ENCODE data around the gene CD28. TPM values are rescaled to one million over a fixed set of nuclear protein-coding genes. Genes with fewer than 3 reads are reported as not detected.

Gene CD28
- total and polyA plus RNA-seq, 2 donors from 2014 or later, result 0.37 to 4.7 TPM

GRCh38 chr2:203756161-203756560, 49.7 kb downstream of the CD28 start:
- FAIRE-seq (no peak), DNase-seq (no peak)
- H3K27ac ChIP-seq (ENCODE audit: low read depth in 2 of 2, low read length in 2 of 2), result no peak overlapping the region
- H3K9ac ChIP-seq (ENCODE audit: low read length in 3 of 3), result no peak overlapping the region
- no peak overlapping the region for H3K4me3 ChIP-seq (ENCODE audit: low read length in 3 of 3)
- H3K4me1 ChIP-seq (ENCODE audit: control insufficient read depth in 2 of 3, insufficient read depth in 2 of 3, low read depth in 1 of 3, low read length in 3 of 3), result no peaks in the 10 kb centered on the region
- peaks cover 0 to 9% (median 4%) of the 10 kb centered on the region in 3 donors for H3K9me3 ChIP-seq (ENCODE audit: control insufficient read depth in 2 of 3, insufficient read depth in 1 of 3, low read length in 3 of 3)
- H3K36me3 ChIP-seq (ENCODE audit: control insufficient read depth in 2 of 3, insufficient read depth in 3 of 3, low read length in 3 of 3), result no peaks in the 10 kb centered on the region
- intact Hi-C loops (cut with DNase I), result no loop called here
- no peaks in the 10 kb centered on the region for H3K27me3 ChIP-seq (ENCODE audit: control insufficient read depth, insufficient read depth, low read length)
- no peak for TF ChIP-seq CTCF (IDR thresholded peaks at IDR 0.05; ENCODE audit: borderline replicate concordance, extremely low read depth, insufficient read depth)

GRCh38 chr2:203758841-203759689, 52.6 kb downstream of the CD28 start:
- peaks cover 0 to 9% (median 4%) of the 10 kb centered on the region in 3 donors for H3K9me3 ChIP-seq (ENCODE audit: control insufficient read depth in 2 of 3, insufficient read depth in 1 of 3, low read length in 3 of 3)
- no peak for TF ChIP-seq CTCF (IDR thresholded peaks at IDR 0.05; ENCODE audit: borderline replicate concordance, extremely low read depth, insufficient read depth)
- H3K27me3 ChIP-seq (ENCODE audit: control insufficient read depth, insufficient read depth, low read length), result no peaks in the 10 kb centered on the region
- H3K36me3 ChIP-seq (ENCODE audit: control insufficient read depth in 2 of 3, insufficient read depth in 3 of 3, low read length in 3 of 3), result no peaks in the 10 kb centered on the region
- H3K9ac ChIP-seq (ENCODE audit: low read length in 3 of 3), result no peak overlapping the region
- intact Hi-C loops (cut with DNase I), result no loop called here
- DNase-seq (no peak), FAIRE-seq (no peak)
- H3K27ac ChIP-seq (ENCODE audit: low read depth in 2 of 2, low read length in 2 of 2), result no peak overlapping the region
- H3K4me3 ChIP-seq (ENCODE audit: low read length in 3 of 3), result no peak overlapping the region
- no peaks in the 10 kb centered on the region for H3K4me1 ChIP-seq (ENCODE audit: control insufficient read depth in 2 of 3, insufficient read depth in 2 of 3, low read depth in 1 of 3, low read length in 3 of 3)

GRCh38 chr2:203759690-203760365, 53.4 kb downstream of the CD28 start:
- peaks cover 0 to 9% (median 4%) of the 10 kb centered on the region in 3 donors for H3K9me3 ChIP-seq (ENCODE audit: control insufficient read depth in 2 of 3, insufficient read depth in 1 of 3, low read length in 3 of 3)
- FAIRE-seq, result no peak
- H3K27ac ChIP-seq (ENCODE audit: low read depth in 2 of 2, low read length in 2 of 2), result no peak overlapping the region
- no peak for DNase-seq
- intact Hi-C loops (cut with DNase I), result no loop called here
- H3K4me1 ChIP-seq (ENCODE audit: control insufficient read depth in 2 of 3, insufficient read depth in 2 of 3, low read depth in 1 of 3, low read length in 3 of 3), result no peaks in the 10 kb centered on the region
- no peaks in the 10 kb centered on the region for H3K27me3 ChIP-seq (ENCODE audit: control insufficient read depth, insufficient read depth, low read length)
- H3K36me3 ChIP-seq (ENCODE audit: control insufficient read depth in 2 of 3, insufficient read depth in 3 of 3, low read length in 3 of 3), result no peaks in the 10 kb centered on the region
- no peak overlapping the region for H3K9ac ChIP-seq (ENCODE audit: low read length in 3 of 3)
- H3K4me3 ChIP-seq (ENCODE audit: low read length in 3 of 3), result no peak overlapping the region
- TF ChIP-seq CTCF (IDR thresholded peaks at IDR 0.05; ENCODE audit: borderline replicate concordance, extremely low read depth, insufficient read depth), result no peak

Data from kidney (tissue), 14 donors.